Neuronal stem cell (in vitro differentiated cells): ENCODE data around the gene CCDC32.

Source experiments
- DNase-seq: peaks from one replicate; pipeline ENCODE4 v3.0.0-alpha.2; 2013; ENCODE audit warnings: low spot score
- H2AFZ ChIP-seq: one replicate; pipeline ENCODE4 v1.6.1; 2013; ENCODE audit warnings: mild to moderate bottlenecking, low read length, inconsistent platforms
- H2AK5ac ChIP-seq: 2 replicates; pipeline ENCODE4 v1.6.1; 2013; ENCODE audit warnings: low read depth, mild to moderate bottlenecking, inconsistent platforms, low read length, moderate library complexity, mixed read lengths
- H2BK120ac ChIP-seq: 2 replicates; pipeline ENCODE4 v1.6.1; 2013; ENCODE audit warnings: low read depth, mild to moderate bottlenecking, inconsistent platforms, low read length, moderate library complexity, mixed read lengths
- H2BK12ac ChIP-seq: one replicate; pipeline ENCODE4 v1.6.1; 2013; ENCODE audit warnings: low read length, inconsistent platforms
- H2BK15ac ChIP-seq: 2 replicates; pipeline ENCODE4 v1.6.1; 2013; ENCODE audit warnings: mild to moderate bottlenecking, low read length, inconsistent platforms, mixed read lengths
- H2BK5ac ChIP-seq: one replicate; pipeline ENCODE4 v1.6.1; 2013; ENCODE audit warnings: inconsistent platforms, mild to moderate bottlenecking, low read length, moderate library complexity
- H3K14ac ChIP-seq: one replicate; pipeline ENCODE4 v1.6.1; 2013; ENCODE audit warnings: low read length, inconsistent platforms
- H3K18ac ChIP-seq: 2 replicates; pipeline ENCODE4 v1.6.1; 2013; ENCODE audit warnings: low read length, inconsistent platforms
- H3K23ac ChIP-seq: 2 replicates; pipeline ENCODE4 v1.6.1; 2013; ENCODE audit warnings: low read depth, mild to moderate bottlenecking, mixed read lengths, low read length, inconsistent platforms; ENCODE audit not compliant: poor library complexity
- H3K27ac ChIP-seq: replicated peaks from 3 replicates; pipeline ENCODE4 v1.5.1; 2013; ENCODE audit warnings: low read length, inconsistent platforms
- H3K27me3 ChIP-seq, 3 experiments: 2 replicates each; pipeline ENCODE4 v1.6.1; 2013; ENCODE audit warnings: low read length in 3 of 3, mild to moderate bottlenecking in 2 of 3, inconsistent platforms in 1 of 3, low read depth in 1 of 3, mixed read lengths in 1 of 3, moderate library complexity in 1 of 3; ENCODE audit not compliant: control insufficient read depth in 3 of 3, insufficient read depth in 3 of 3
- H3K36me3 ChIP-seq, 2 donors: replicated peaks in 1 of 2; 2 replicates each; pipeline ENCODE4 v1.6.1; 2013; ENCODE audit warnings: low read length in 2 of 2; ENCODE audit not compliant: control insufficient read depth in 2 of 2, insufficient read depth in 2 of 2
- H3K4ac ChIP-seq: 2 replicates; pipeline ENCODE4 v1.6.1; 2013; ENCODE audit warnings: inconsistent platforms, mild to moderate bottlenecking, low read length, moderate library complexity
- H3K4me1 ChIP-seq, 2 donors: 1 replicate in 1 of 2; 2 replicates in 1 of 2; pipeline ENCODE4 v1.6.1; 2013; ENCODE audit warnings: low read length in 2 of 2, low read depth in 1 of 2; ENCODE audit not compliant: control insufficient read depth in 2 of 2, insufficient read depth in 1 of 2
- H3K4me2 ChIP-seq: one replicate; pipeline ENCODE4 v1.6.1; 2013; ENCODE audit warnings: mild to moderate bottlenecking, low read length, inconsistent platforms; ENCODE audit not compliant: insufficient read depth, poor library complexity, severe bottlenecking
- H3K4me3 ChIP-seq, 2 donors: 2 replicates each; pipeline ENCODE4 v1.5.1; 2013; ENCODE audit warnings: low read length in 2 of 2, mild to moderate bottlenecking in 2 of 2, inconsistent platforms in 1 of 2, moderate library complexity in 1 of 2
- H3K79me1 ChIP-seq: one replicate; pipeline ENCODE4 v1.6.1; 2013; ENCODE audit warnings: low read depth, mild to moderate bottlenecking, inconsistent platforms, low read length, moderate library complexity
- H3K9ac ChIP-seq: one replicate; pipeline ENCODE4 v1.6.1; 2013; ENCODE audit warnings: mild to moderate bottlenecking, low read depth, low read length, inconsistent platforms; ENCODE audit not compliant: poor library complexity
- H3K9me3 ChIP-seq, 2 donors: replicated peaks in 1 of 2; 2 replicates each; pipeline versions ENCODE3 to v1.6.1; 2013; ENCODE audit warnings: low read length in 2 of 2, mild to moderate bottlenecking in 2 of 2, inconsistent platforms in 1 of 2, low read depth in 1 of 2, mixed read lengths in 1 of 2, moderate library complexity in 1 of 2; ENCODE audit not compliant: control insufficient read depth in 2 of 2, insufficient read depth in 1 of 2
- H4K8ac ChIP-seq: one replicate; pipeline ENCODE4 v1.6.1; 2013; ENCODE audit warnings: low read depth, mild to moderate bottlenecking, inconsistent platforms, low read length, moderate library complexity
- H4K91ac ChIP-seq: one replicate; pipeline ENCODE4 v1.6.1; 2013; ENCODE audit warnings: low read length, low read depth, mild to moderate bottlenecking, inconsistent platforms; ENCODE audit not compliant: poor library complexity
- WGBS, 2 donors: extraction: QIAGEN DNeasy Blood & Tissue Kit; methylation state at CpG; one replicate each; pipeline ENCODE4 v1.1.7; 2013; ENCODE audit warnings: missing lambda C conversion rate in 2 of 2, mixed read lengths in 1 of 2; ENCODE audit not compliant: insufficient read length in 2 of 2, insufficient replicate concordance in 1 of 2; ENCODE audit errors: extremely low coverage in 2 of 2; 5-methylcytosine and 5-hydroxymethylcytosine counted together

Gene CCDC32

GRCh38 chr15:40598672-40599071 is 33.8 kb upstream of the CCDC32 start:
- Histone ChIP-seq H3K36me3 (no peaks in the 10 kb centered on the region), H3K79me1 (no peaks in the 10 kb centered on the region), H3K4me3 (no peak overlapping the region), H3K18ac (no peak overlapping the region), H2BK120ac (no peak overlapping the region), H4K8ac (no peak overlapping the region), H3K23ac (no peak overlapping the region), H3K4ac (no peak overlapping the region), H2BK15ac (no peak overlapping the region), H2AK5ac (no peak overlapping the region), H3K9ac (no peak overlapping the region), H3K14ac (no peak overlapping the region), H3K9me3 (no peaks in the 10 kb centered on the region), H3K4me1 (peaks cover 0 to 2% of the 10 kb centered on the region in 2 donors), H3K4me2 (no peak overlapping the region), H2AFZ (no peak overlapping the region), H2BK12ac (no peak overlapping the region), H4K91ac (no peak overlapping the region), H3K27ac (no peak overlapping the region), H2BK5ac (no peak overlapping the region), H3K27me3 (no peaks in the 10 kb centered on the region)
- DNase-seq = no peak
- no CpG with 5 or more reads among the region's 4 CpGs for WGBS, 2 donors

GRCh38 chr15:40598126-40598525 is 33.3 kb upstream of the CCDC32 start:
- no peaks in the 10 kb centered on the region for H3K27me3 ChIP-seq

GRCh38 chr15:40597024-40597423 is 32.2 kb upstream of the CCDC32 start:
- Histone ChIP-seq H3K36me3 (no peaks in the 10 kb centered on the region), H3K9me3 (no peaks in the 10 kb centered on the region), H2BK5ac (no peak overlapping the region), H4K91ac (no peak overlapping the region), H3K27me3 (no peaks in the 10 kb centered on the region), H2BK120ac (no peak overlapping the region), H2AK5ac (no peak overlapping the region), H3K14ac (no peak overlapping the region), H2BK15ac (no peak overlapping the region), H3K4me2 (no peak overlapping the region), H3K4ac (no peak overlapping the region), H2AFZ (no peak overlapping the region), H3K4me3 (no peak overlapping the region), H3K18ac (no peak overlapping the region), H3K9ac (no peak overlapping the region), H3K23ac (no peak overlapping the region), H2BK12ac (no peak overlapping the region), H3K4me1 (peaks cover 0 to 2% of the 10 kb centered on the region in 2 donors), H3K79me1 (no peaks in the 10 kb centered on the region), H3K27ac (no peak overlapping the region), H4K8ac (no peak overlapping the region)
- no peak for DNase-seq
- no CpG with 5 or more reads among the region's 2 CpGs for WGBS, 2 donors

More at GRCh38 chr15:40598126-40598525, 33.3 kb upstream of the CCDC32 start:
- Histone ChIP-seq H3K18ac (no peak overlapping the region), H3K9me3 (no peaks in the 10 kb centered on the region), H3K4me1 (peaks cover 0 to 2% of the 10 kb centered on the region in 2 donors), H3K36me3 (no peaks in the 10 kb centered on the region), H3K79me1 (no peaks in the 10 kb centered on the region), H2BK12ac (no peak overlapping the region), H3K27ac (no peak overlapping the region), H4K91ac (no peak overlapping the region), H3K14ac (no peak overlapping the region), H2BK120ac (no peak overlapping the region), H2AFZ (no peak overlapping the region), H4K8ac (no peak overlapping the region), H3K23ac (no peak overlapping the region), H2BK15ac (no peak overlapping the region), H2AK5ac (no peak overlapping the region), H3K4me3 (no peak overlapping the region), H3K4ac (no peak overlapping the region), H3K9ac (no peak overlapping the region), H3K4me2 (no peak overlapping the region), H2BK5ac (no peak overlapping the region)
- no peak for DNase-seq
- no CpG with 5 or more reads among the region's 3 CpGs for WGBS, 2 donors

GRCh38 chr15:40595773-40596172 is 30.9 kb upstream of the CCDC32 start:
- Histone ChIP-seq H3K23ac (no peak overlapping the region), H2BK120ac (no peak overlapping the region), H3K4me2 (no peak overlapping the region), H4K8ac (no peak overlapping the region), H3K79me1 (no peaks in the 10 kb centered on the region), H3K27ac (no peak overlapping the region), H3K18ac (no peak overlapping the region), H2BK12ac (no peak overlapping the region), H3K4me1 (peaks cover 0 to 2% of the 10 kb centered on the region in 2 donors), H3K27me3 (no peaks in the 10 kb centered on the region), H3K4ac (no peak overlapping the region), H2AK5ac (no peak overlapping the region), H2BK15ac (no peak overlapping the region), H3K9ac (no peak overlapping the region), H3K9me3 (no peaks in the 10 kb centered on the region), H3K4me3 (peak overlapping the region in 1 of 2 donors; percentile 68), H2BK5ac (no peak overlapping the region), H4K91ac (no peak overlapping the region), H3K14ac (no peak overlapping the region), H3K36me3 (no peaks in the 10 kb centered on the region), H2AFZ (peak overlapping the region; percentile 17)
- no CpG with 5 or more reads among the region's 5 CpGs for WGBS, 2 donors
- no peak for DNase-seq
